GM12874 (cell line): ENCODE results near the gene RAI14.

Experiments
- CTCF ChIP-seq: IDR thresholded peaks from 2 replicates; pipeline ENCODE4 v1.5.1; 2011; ENCODE audit warnings: low read depth, mild to moderate bottlenecking, control low read depth, low read length, moderate library complexity; ENCODE audit not compliant: insufficient read depth

RAI14 gene

GRCh38 chr5:34870382-34870781 is 214.3 kb downstream of the RAI14 start:
- no peak for TF ChIP-seq CTCF

- no peak for TF ChIP-seq CTCF
Measured at GRCh38 chr5:34876275-34876674, 220.1 kb downstream of the RAI14 start.

GRCh38 chr5:34881246-34881645 is 225.1 kb downstream of the RAI14 start:
- TF ChIP-seq CTCF: no peak
